Stomach (tissue), 9 donors: ENCODE data around the gene CEL. TPM values are rescaled to one million over a fixed set of nuclear protein-coding genes. Genes with fewer than 3 reads are reported as not detected.

Source experiments
- DNase-seq, 2 donors: peaks; one replicate each; pipeline versions ENCODE4 v3.0.0 to v3.0.0-alpha.2; 2013 to 2019
- H3K27ac ChIP-seq, 5 donors: fragments of 200-600 bp in 4 of 5; sonication (generic) in 4 of 5; one replicate each; pipeline ENCODE4 v1.5.1; 2013 to 2019; ENCODE audit warnings: mild to moderate bottlenecking in 1 of 5, moderate library complexity in 1 of 5
- H3K27me3 ChIP-seq, 3 donors: fragments of 200-600 bp; sonication (generic); one replicate each; pipeline ENCODE4 v1.5.1; 2017 to 2019; ENCODE audit warnings: mixed run types in 1 of 3
- H3K36me3 ChIP-seq, 4 donors: fragments of 200-600 bp; sonication (generic); 1 replicate in 3 of 4; 2 replicates in 1 of 4; pipeline ENCODE4 v1.5.1; 2016 to 2019
- H3K4me1 ChIP-seq, 4 donors: fragments of 200-600 bp; sonication (generic); one replicate each; pipeline ENCODE4 v1.5.1; 2016 to 2019
- H3K4me3 ChIP-seq, 4 donors: fragments of 200-600 bp; sonication (generic) in 3 of 4; one replicate each; pipeline ENCODE4 v1.5.1; 2016 to 2019; ENCODE audit warnings: mild to moderate bottlenecking in 1 of 4
- H3K9me3 ChIP-seq, 4 donors: fragments of 200-600 bp; sonication (generic); one replicate each; pipeline ENCODE4 v1.5.1; 2016 to 2019
- CTCF ChIP-seq, 7 experiments: fragments of 450-650 bp in 4 of 7; fragments of 200-600 bp in 3 of 7; sonication (generic) in 3 of 7; IDR thresholded peaks; one replicate each; pipeline ENCODE4 v1.5.1; 2016 to 2019; ENCODE audit warnings: antibody characterized with exemption in 7 of 7, control low read depth in 2 of 7, mild to moderate bottlenecking in 1 of 7
- EP300 ChIP-seq: sonication (generic); formaldehyde crosslinking; IDR thresholded peaks from one replicate; pipeline ENCODE4 v1.6.1; 2017; ENCODE audit warnings: antibody characterized with exemption
- POLR2A ChIP-seq, 4 donors: fragments of 450-650 bp; IDR thresholded peaks; one replicate each; pipeline ENCODE4 v1.6.1; 2016; ENCODE audit warnings: antibody characterized with exemption in 4 of 4, control low read depth in 2 of 4, mild to moderate bottlenecking in 1 of 4, moderate library complexity in 1 of 4
- POLR2AphosphoS5 ChIP-seq, 3 donors: sonication (generic); formaldehyde crosslinking; IDR thresholded peaks; one replicate each; pipeline ENCODE4 v1.6.1; 2016; ENCODE audit warnings: antibody characterized with exemption in 3 of 3
- WGBS, 5 donors: extraction: QIAGEN DNeasy Blood & Tissue Kit in 3 of 5; methylation state at CpG; one replicate each; pipeline versions ENCODE4 v1.1.5 to v1.1.7; 2013 to 2018; 5-methylcytosine and 5-hydroxymethylcytosine counted together
- intact Hi-C: fragments of 100-400 bp; cut with DNase I; formaldehyde crosslinking; loops from one replicate; pipeline ENCODE4 v1.15.1; 2023; ENCODE audit warnings: low total_unique reads
- polyA plus RNA-seq, 3 donors: library from polyadenylated mRNA; stranded (reverse); fragments of 200-250 nt; gene quantifications; one replicate each; pipeline ENCODE4 v1.2.3, GENCODE V29; 2013
- total RNA-seq, 5 donors: library from RNA; depleted of rRNA; stranded (reverse); fragments of >200 nt; gene quantifications; one replicate each; pipeline versions ENCODE4 v1.1.0 to v1.2.3, GENCODE V29; 2014 to 2016
- donor health status: healthy with polysubstance abuse.
- donor health status: Bipolar disorder and iron deficiency.
- donor health status: healthy.

Gene CEL
- total and polyA plus RNA-seq, 8 donors = 1.2 to 9.9 (median 2.0) TPM; not detected in 3

DNA sequence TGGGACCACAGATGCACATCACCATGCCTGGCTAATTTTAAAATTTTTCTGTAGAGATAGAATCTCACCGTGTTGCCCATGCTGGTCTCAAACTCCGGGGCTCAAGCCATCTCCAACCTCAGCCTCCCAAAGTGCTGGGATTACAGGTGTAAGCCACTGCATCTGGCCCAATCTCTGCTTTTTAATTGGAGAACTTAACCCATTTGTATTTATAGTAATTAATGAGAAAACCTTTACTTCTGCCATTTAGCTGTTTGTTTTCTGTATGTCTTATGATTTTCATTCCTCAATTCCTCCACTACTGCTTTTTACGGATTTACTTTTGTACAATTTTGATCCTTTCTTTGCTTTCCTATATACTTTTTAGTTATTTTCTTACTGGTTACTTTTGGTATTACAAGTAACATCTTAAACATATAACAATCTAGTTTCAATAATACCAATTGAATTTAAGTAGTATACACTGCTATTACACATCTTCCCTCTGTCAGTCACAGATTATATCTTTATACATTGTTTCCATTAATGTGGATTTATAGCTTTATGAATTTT, 33.1 kb downstream of the CEL start:
- H3K9me3 ChIP-seq = peaks cover 0 to 19% (median 5%) of the 10 kb centered on the region in 4 donors
- no peaks in the 10 kb centered on the region for H3K27me3 ChIP-seq
- intact Hi-C loops = no loop called here
- H3K4me1 ChIP-seq = no peaks in the 10 kb centered on the region
- H3K27ac ChIP-seq = no peak overlapping the region
- TF ChIP-seq POLR2A (IDR thresholded peaks at IDR 0.05) (no peak), EP300 (no peak), POLR2AphosphoS5 (IDR thresholded peaks at IDR 0.05) (no peak), CTCF (IDR thresholded peaks at IDR 0.05) (no peak)
- DNase-seq = no peak
- WGBS, 5 donors = 95 to 99% (median 98%) methylated on average over 3 of the region's 3 CpGs
- peaks cover 30 to 38% (median 35%) of the 10 kb centered on the region in 4 donors for H3K36me3 ChIP-seq
- H3K4me3 ChIP-seq = no peak overlapping the region

GRCh38 chr9:133098104-133098754, 36.4 kb downstream of the CEL start:
- intact Hi-C loops = no loop called here
- peaks cover 0 to 2% (median under 1%) of the 10 kb centered on the region in 4 donors for H3K4me1 ChIP-seq
- 80 to 90% (median 89%) methylated on average over 11 to 16 of the region's 16 CpGs for WGBS, 5 donors
- no peak overlapping the region for H3K4me3 ChIP-seq
- no peak for TF ChIP-seq POLR2A (IDR thresholded peaks at IDR 0.05)
- no peak for TF ChIP-seq POLR2AphosphoS5 (IDR thresholded peaks at IDR 0.05)
- TF ChIP-seq EP300 = no peak
- no peak for TF ChIP-seq CTCF (IDR thresholded peaks at IDR 0.05)
- H3K36me3 ChIP-seq = peaks cover 60 to 71% (median 68%) of the 10 kb centered on the region in 4 donors
- no peak overlapping the region for H3K27ac ChIP-seq
- no peak for DNase-seq
- H3K27me3 ChIP-seq = no peaks in the 10 kb centered on the region
- peaks cover 0 to 19% (median 5%) of the 10 kb centered on the region in 4 donors for H3K9me3 ChIP-seq

DNA sequence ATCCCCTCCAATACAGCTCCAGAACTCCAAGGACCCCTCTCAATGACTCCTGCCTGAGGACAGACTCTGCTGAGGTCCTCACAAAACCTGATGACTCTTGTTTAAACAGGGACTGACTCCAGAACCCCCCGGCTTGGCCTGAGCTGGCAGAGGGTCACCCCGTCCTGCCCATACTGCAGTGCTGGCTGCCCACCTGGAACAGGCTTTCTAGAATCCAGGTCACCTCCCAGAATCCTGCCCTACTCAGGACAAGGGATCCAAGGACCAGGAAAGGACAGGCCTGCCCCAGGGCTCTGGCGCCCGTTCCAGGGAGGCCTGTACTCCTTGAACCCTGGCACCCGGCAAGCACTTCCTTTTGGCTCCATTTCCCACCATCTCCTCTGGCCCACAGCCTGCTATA, 37.1 kb downstream of the CEL start:
- H3K9me3 ChIP-seq = peaks cover 0 to 19% (median 5%) of the 10 kb centered on the region in 4 donors
- TF ChIP-seq EP300 = no peak
- TF ChIP-seq POLR2A (IDR thresholded peaks at IDR 0.05) = no peak
- no peak for TF ChIP-seq CTCF (IDR thresholded peaks at IDR 0.05)
- TF ChIP-seq POLR2AphosphoS5 (IDR thresholded peaks at IDR 0.05) = no peak
- intact Hi-C loops = no loop called here
- H3K27ac ChIP-seq = no peak overlapping the region
- peaks cover 6 to 9% (median 7%) of the 10 kb centered on the region in 4 donors for H3K4me1 ChIP-seq
- no peaks in the 10 kb centered on the region for H3K27me3 ChIP-seq
- 86 to 96% (median 87%) methylated on average over 3 to 5 of the region's 5 CpGs for WGBS, 5 donors
- DNase-seq = no peak
- H3K36me3 ChIP-seq = peaks cover 64 to 77% (median 75%) of the 10 kb centered on the region in 4 donors
- no peak overlapping the region for H3K4me3 ChIP-seq

- peaks cover 6 to 10% (median 8%) of the 10 kb centered on the region in 4 donors for H3K4me1 ChIP-seq
- H3K27me3 ChIP-seq = no peaks in the 10 kb centered on the region
- no peak overlapping the region for H3K4me3 ChIP-seq
- intact Hi-C loops = no loop called here
- TF ChIP-seq POLR2AphosphoS5 (IDR thresholded peaks at IDR 0.05) (no peak), EP300 (no peak), CTCF (IDR thresholded peaks at IDR 0.05) (no peak), POLR2A (IDR thresholded peaks at IDR 0.05) (no peak)
- peaks cover 0 to 19% (median 5%) of the 10 kb centered on the region in 4 donors for H3K9me3 ChIP-seq
- H3K36me3 ChIP-seq = peaks cover 72 to 88% (median 85%) of the 10 kb centered on the region in 4 donors
- no peak overlapping the region for H3K27ac ChIP-seq
- DNase-seq = no peak
- 92 to 96% (median 95%) methylated on average over 5 to 12 of the region's 12 CpGs for WGBS, 5 donors
Measured at GRCh38 chr9:133099726-133100505, 38.1 kb downstream of the CEL start.
